HG02943 (cell line): Measurements from ENCODE around the gene DRD2.

Experiments used
- ATAC-seq: cut with Tn5 transposase; IDR thresholded peaks from one replicate; pipeline ENCODE4 v1.9.1; 2021; ENCODE audit warnings: mild to moderate bottlenecking, low read depth, moderate library complexity; ENCODE audit not compliant: unreplicated experiment

DRD2 gene

GRCh38 chr11:113447621-113448315 is 27.4 kb downstream of the DRD2 start:
- ATAC-seq = no peak

DNA sequence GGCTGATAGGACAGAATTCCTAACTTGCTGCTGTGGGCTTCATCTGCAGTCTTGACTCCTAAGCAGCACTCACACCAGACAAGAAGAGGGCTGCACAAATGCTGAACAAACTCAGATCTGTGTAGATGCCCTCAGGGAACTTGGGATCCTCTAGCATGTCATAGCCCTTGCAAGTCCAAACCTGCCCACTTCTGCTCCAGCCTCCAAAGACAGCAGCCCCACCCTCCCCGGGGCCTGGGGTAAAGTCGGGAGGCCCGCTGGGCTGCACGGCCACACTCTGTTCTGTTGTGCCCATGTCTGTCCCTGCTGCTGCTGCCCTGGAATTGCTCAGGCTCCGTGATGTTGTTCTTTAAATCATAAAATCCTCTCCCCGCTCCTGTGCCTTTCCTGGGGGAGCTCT is 28.3 kb downstream of the DRD2 start:
- no peak for ATAC-seq

DNA sequence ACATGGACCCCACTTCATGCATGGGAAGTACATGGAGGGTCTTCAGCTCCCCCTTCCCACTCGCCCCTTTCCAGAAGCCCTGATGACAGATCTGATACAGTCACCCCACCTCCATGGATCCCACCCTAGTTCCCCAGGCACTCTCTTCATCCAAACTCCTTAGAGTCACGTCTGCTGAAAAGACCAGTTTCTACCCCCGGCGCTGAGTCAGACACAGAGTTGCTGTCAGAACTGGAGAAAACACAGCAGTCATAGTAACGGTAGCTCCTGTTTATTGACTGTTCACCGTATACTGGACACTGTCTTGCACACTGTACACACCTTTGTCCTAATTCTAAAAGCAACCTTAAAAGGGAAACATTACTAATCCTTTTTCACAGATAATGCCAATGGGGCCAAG is 29.1 kb downstream of the DRD2 start:
- ATAC-seq = no peak

DNA sequence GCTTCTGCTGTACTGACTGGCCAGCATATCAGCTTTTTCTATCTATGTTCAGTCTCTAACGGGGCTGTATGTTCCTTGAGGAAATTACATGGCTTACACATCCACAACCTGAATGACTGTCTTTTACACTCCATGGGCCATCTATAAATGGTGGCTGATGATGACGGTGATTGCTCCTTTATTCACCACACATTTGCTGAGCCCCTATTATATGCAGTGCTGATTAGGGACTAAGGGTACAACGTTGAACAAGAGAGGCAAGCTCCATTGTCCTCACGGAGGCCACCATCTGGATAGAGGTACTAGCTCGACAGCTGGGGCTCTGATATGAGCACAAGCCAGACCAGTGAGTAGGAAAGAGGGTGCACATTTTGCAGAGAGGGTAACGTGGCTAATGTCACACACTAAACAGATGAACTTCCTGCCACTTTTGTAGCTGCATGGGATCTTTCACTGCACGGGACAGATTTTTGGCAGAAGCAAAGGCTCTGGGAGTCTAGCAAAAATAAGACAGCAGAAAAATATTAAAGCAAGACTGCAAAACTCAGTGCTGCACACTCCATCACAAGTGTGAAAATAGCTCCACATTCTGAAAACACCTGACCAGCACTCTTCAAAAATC is 30.6 kb downstream of the DRD2 start:
- no peak for ATAC-seq

- ATAC-seq = no peak
These were observed 34.4 kb downstream of the DRD2 start for GRCh38 chr11:113440816-113441215.

DNA sequence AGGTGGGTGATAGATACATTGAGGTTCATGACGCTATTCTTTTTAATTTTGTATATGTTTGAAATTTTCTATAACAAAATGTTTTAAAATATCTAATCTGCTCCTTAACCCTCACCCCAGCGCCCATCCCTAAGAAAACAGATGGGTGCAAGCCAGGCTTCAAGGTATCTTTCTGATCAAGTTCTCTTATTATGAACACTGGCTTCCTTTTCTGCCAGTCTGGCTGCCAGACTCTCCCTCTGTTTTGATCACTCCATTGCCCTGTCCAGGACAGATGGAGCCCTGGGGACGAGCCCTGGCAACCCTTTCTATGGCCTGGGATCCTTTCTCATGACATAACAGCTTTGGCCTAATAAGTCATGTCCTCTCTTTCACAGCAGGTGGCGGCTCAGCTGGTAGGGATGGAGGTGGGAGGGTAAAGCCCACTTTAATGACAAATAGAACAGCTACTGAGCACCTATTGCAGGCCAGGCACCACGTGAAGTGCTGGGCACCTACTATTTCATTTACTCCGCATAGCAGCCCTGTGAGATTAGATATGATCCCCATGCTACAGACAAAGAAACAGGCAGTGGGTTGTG is 38.4 kb downstream of the DRD2 start:
- no peak for ATAC-seq

GRCh38 chr11:113435190-113435968 is 39.8 kb downstream of the DRD2 start:
- no peak for ATAC-seq

DNA sequence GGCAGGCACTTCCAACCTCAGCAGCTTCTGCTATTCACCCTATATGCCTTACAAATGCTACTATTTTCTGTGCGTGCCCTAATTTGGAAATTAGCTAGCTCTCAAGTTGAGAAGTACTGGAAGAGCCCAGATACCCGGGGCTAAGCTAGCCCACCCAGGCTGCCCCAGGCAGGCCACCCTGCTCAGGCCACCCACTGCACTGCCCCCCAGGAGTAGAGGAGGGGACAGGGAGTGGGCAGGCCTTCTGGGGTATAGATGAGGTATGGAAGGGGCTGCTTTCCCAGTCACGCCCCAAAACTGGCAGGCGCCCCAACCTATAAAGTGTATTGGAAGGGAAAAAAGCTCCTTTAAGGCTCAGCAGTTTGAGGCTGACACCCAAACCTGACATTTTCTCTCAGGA is 43.5 kb downstream of the DRD2 start:
- no peak for ATAC-seq

GRCh38 chr11:113426686-113427085 is 48.5 kb downstream of the DRD2 start:
- no peak for ATAC-seq

GRCh38 chr11:113420808-113421207 is 54.4 kb downstream of the DRD2 start:
- no peak for ATAC-seq

DNA sequence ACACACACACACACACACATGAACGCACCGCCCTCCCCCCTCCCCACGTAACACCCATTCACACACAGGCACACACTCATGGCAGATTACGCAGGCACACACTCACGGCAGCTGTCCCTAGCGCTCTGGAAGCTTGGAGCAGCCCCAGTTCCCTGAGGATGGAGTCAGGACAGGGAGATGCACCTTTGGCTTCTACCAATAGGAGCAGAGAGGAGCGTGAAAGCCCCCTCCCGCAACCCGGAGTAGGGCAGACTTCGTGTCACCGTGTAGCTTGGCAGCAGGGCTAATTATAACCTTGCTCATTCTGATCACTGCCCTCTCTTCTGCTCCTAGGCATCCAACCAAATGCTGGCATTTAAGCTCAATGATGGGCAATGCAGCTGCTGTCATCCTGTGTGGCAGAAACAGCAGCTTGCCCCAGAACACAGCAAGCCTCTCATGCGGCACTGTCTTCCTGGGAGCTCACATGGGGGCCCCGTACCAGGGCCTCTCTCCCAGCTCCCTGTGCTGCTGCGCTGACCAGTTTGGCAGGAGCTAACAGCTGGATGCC is 55.7 kb downstream of the DRD2 start:
- no peak for ATAC-seq

DNA sequence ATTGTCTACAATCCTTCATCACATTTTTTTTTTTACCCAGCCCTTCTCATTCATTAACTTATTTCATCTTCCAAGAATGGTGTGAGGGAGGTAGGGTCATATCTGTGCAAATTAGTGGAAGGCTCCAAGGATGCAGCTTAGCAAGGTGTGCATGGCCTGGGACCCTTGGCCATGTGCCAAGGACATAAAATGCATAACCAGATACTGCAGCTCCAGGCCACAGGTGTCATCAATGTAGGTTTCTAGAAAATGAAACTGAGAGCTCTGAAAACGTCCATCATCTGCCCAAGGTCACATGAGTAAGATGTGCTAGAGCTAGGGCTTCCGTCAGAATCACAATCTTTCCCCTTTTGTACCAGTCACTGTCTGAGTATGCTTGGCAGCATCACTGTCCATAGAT is 57.8 kb downstream of the DRD2 start:
- no peak for ATAC-seq

DNA sequence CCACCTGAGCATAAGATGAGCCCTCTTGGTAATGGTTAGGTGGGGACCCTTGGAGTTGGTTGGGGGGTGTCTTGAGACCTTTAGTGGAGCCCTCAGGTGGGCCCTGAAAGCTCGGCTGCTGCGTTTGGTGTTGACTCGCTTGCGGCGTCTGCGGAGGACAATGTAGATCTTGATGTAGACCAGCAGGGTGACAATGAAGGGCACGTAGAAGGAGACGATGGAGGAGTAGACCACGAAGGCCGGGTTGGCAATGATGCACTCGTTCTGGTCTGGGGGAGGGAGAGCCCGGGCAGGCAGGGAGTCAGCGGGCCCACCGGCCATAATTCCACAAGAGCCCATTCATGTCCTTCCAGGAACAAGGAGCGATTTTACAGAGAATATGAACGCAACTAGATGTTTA is 59.9 kb downstream of the DRD2 start:
- ATAC-seq = no peak

GRCh38 chr11:113412675-113413074 is 62.5 kb downstream of the DRD2 start:
- ATAC-seq = no peak

DNA sequence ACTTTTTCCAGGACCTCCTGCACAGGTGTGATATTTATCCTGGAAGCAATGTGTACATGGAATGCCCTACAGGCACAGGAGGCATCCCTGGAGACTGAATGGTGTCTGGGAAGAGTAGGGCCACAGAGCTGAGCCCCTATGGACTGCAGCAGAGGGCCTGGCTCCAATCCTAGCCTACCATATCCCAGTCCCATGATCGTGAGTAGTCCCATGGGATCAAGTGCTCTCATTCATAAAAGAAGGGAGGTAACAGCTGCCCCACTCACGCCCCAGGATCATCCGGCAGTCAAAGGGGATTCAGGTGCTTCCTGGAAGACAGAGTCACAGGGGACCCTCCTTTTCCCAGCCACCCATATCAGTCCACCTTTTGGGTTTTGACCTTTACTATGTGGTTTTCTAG is 63.7 kb downstream of the DRD2 start:
- ATAC-seq = no peak

- no peak for ATAC-seq
These were observed 64.6 kb downstream of the DRD2 start for GRCh38 chr11:113410414-113411135.

DNA sequence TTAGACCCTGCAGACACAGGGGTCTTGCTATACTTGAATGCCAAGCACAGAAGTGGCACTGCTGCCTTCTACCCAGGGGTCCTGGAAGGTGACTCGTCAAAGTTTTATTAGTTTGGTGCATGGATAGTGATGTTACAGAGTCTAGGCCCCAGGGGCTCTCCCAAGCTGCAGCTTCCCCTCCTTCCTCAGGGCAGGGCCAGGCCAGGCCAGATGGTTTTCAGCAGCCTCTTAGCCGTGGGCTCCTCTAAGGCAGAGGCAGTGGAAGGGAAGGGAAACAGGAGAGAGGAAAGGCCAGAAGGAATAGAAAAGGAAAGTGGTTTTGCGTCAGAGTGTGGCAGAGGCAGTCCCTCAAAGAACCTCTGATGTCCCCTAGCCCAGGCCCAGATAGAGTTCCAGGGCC is 65.7 kb downstream of the DRD2 start:
- ATAC-seq = no peak

DNA sequence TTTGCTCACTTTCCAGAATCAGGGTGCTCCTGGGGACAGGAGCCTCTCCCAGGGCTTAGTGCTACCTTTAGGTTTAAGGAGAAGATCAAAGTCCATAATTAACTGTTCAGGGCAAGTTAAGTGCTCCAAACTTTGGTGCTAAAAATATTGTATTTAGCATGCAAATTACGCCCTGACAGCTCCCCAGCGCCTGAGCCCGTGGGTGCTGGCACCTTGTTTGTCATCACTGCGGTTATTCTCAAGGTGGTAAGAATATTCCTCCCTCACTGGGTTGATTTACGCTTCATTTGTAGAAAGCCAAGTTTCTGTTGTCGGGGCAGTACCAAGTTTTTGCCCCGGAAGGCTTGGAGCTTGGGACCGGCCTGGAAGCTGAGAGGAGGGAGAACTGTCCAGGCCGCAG is 66.3 kb downstream of the DRD2 start:
- no peak for ATAC-seq

DNA sequence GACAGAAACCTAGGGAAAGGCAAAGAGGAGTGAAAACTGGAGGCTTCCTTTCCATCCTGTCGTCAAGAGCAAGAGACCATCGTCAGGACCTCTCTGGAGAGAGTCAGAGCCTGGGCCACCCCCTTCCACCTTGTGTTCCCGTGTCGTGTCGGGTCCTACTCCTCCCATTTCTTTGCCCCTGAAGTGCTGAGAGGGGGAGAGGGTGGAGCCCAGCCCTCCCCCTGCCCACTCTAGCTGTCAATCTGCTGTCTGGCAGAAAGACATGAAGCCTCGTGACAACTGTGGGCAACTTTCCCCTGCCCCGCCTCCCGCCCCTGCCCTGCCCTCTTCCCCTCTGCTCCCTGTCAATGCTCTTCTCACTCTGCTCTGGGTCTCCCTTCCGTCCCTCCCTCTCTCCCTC is 67.0 kb downstream of the DRD2 start:
- ATAC-seq = no peak

DNA sequence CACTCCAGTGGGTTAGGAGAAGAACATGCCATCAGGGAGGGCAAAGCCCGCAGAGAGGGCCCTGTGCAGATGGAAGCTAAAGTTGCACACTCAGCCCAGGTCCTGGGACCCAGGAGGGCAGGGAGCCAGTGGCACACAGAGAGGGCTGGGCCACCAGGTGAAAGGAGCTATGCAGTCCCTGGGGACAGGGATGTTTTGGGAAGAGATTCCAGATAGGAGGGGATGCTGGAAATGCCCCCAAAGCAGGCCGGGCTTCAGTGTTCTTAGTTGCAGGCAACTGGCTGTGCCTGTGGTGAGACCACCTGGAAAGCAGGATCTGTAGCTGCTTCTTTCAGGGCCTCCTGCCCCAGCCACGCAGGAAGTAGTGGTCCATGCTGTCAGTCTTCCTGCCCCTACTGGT is 68.0 kb downstream of the DRD2 start:
- ATAC-seq = no peak
